ENCODE measurements around the gene DIMT1.

DIMT1 gene

GRCh38 chr5:62372600-62372999, 31.1 kb downstream of the DIMT1 start:
- no peak for DNase-seq (ENCODE audit: insufficient read length, low spot score)
- TF ChIP-seq CTCF (IDR thresholded peaks at IDR 0.05; ENCODE audit: insufficient read depth, missing control alignments) = no peak
- FAIRE-seq = no peak

- no peak for DNase-seq (ENCODE audit: insufficient read length, low spot score)
- peak; percentile 35 for FAIRE-seq
- TF ChIP-seq CTCF (IDR thresholded peaks at IDR 0.05; ENCODE audit: insufficient read depth, missing control alignments) = no peak
Observed at GRCh38 chr5:62371409-62371808, 32.3 kb downstream of the DIMT1 start.

GRCh38 chr5:62369039-62369438, 34.7 kb downstream of the DIMT1 start:
- no peak for FAIRE-seq

GRCh38 chr5:62362701-62363100, 41.0 kb downstream of the DIMT1 start:
- no peak for TF ChIP-seq CTCF (IDR thresholded peaks at IDR 0.05; ENCODE audit: insufficient read depth, missing control alignments)
- DNase-seq (ENCODE audit: insufficient read length, low spot score) = no peak
- FAIRE-seq = no peak

More at GRCh38 chr5:62369039-62369438, 34.7 kb downstream of the DIMT1 start:
- no peak for DNase-seq (ENCODE audit: insufficient read length, low spot score)
- no peak for TF ChIP-seq CTCF (IDR thresholded peaks at IDR 0.05; ENCODE audit: insufficient read depth, missing control alignments)

GRCh38 chr5:62354028-62354874, 49.5 kb downstream of the DIMT1 start:
- peak; percentile 64 for TF ChIP-seq CTCF (IDR thresholded peaks at IDR 0.05; ENCODE audit: insufficient read depth, missing control alignments)
- FAIRE-seq = peak; percentile 81
- DNase-seq (ENCODE audit: insufficient read length, low spot score) = no peak

GRCh38 chr5:62348723-62349481, 54.8 kb downstream of the DIMT1 start:
- FAIRE-seq = peak; percentile 29
- no peak for DNase-seq (ENCODE audit: insufficient read length, low spot score)
- TF ChIP-seq CTCF (IDR thresholded peaks at IDR 0.05; ENCODE audit: insufficient read depth, missing control alignments) = no peak

All from D721Med (cell line).